Measurements from ENCODE around the gene OLIG2. TPM values are rescaled to one million over a fixed set of nuclear protein-coding genes. Genes with fewer than 3 reads are reported as not detected.

Gene OLIG2
- total RNA-seq, 1 experiment from 2014 or later: not detected

DNA sequence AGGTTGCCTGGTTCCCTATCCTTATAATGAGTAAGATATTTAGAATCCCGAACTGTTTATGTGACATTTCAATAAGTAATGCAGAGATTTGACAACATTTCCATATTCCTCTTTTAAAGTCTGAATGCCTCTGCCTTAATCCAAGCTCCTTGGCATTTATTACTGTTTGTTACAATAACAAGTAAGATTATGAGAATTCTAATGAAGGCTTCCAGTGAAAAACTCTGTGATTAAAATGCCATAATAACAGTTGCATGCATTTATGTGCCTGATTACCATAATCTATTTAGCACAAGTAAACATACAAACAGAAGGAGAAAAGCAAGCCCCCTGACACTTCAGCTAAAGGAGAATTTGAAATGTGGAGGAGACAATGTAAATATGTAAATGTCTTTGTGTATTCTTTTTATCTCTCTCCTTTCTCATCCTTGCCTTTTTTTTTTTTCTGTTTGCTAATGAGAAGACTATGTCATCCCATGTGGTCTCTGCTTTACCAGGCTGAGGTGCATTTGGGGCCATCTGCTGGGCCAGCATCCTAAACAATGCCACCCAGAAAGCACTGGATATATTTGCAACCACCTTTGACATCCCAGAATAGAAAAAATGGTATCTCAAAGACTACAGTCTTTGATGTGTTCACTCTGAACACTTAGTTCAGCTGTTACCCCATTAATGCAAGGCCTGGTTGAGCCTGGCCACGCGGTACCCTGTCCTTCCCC, 17.2 kb upstream of the OLIG2 start:
- no peak overlapping the region for H3K9ac ChIP-seq (ENCODE audit: low read length)
- ChIA-PET CTCF (no interaction called here), POLR2A (no interaction called here), RAD21 (ENCODE audit: low non-redundant PET in 1 of 2, low total read pairs in 2 of 2, uncharacterized antibody in 2 of 2, unreplicated experiment in 2 of 2) (no interaction called here)
- no peak for ATAC-seq
- no peak for DNase-seq (ENCODE audit: low read depth, low spot score)
- H3K9me2 ChIP-seq (ENCODE audit: insufficient read depth): no peaks in the 10 kb centered on the region
- no TSS peak for BruUV-seq (replicated peaks)
- no peaks in the 10 kb centered on the region for H3K79me2 ChIP-seq (ENCODE audit: insufficient read depth, low read length)
- no peaks in the 10 kb centered on the region for H4K20me1 ChIP-seq (ENCODE audit: insufficient read depth)
- intact Hi-C loops (cut with micrococcal nuclease): no loop called here
- TF ChIP-seq TCF7L2 (IDR thresholded peaks at IDR 0.05; ENCODE audit: borderline replicate concordance, extremely low read depth, insufficient read depth, insufficient read length) (no peak), SP1 (IDR thresholded peaks at IDR 0.05; ENCODE audit: low read depth) (no peak), CEBPB (IDR thresholded peaks at IDR 0.05; ENCODE audit: low read depth) (no peak), SIN3A (IDR thresholded peaks at IDR 0.05; ENCODE audit: low read depth) (no peak), EGR1 (IDR thresholded peaks at IDR 0.05; ENCODE audit: low read depth) (no peak), EZH2 (IDR thresholded peaks at IDR 0.05) (no peak), EZH2phosphoT487 (IDR thresholded peaks at IDR 0.05; ENCODE audit: borderline replicate concordance) (no peak), SRF (IDR thresholded peaks at IDR 0.05; ENCODE audit: low read depth) (no peak), FOSL1 (IDR thresholded peaks at IDR 0.05; ENCODE audit: low read depth) (no peak)
- TF ChIP-seq, protein P1, sequence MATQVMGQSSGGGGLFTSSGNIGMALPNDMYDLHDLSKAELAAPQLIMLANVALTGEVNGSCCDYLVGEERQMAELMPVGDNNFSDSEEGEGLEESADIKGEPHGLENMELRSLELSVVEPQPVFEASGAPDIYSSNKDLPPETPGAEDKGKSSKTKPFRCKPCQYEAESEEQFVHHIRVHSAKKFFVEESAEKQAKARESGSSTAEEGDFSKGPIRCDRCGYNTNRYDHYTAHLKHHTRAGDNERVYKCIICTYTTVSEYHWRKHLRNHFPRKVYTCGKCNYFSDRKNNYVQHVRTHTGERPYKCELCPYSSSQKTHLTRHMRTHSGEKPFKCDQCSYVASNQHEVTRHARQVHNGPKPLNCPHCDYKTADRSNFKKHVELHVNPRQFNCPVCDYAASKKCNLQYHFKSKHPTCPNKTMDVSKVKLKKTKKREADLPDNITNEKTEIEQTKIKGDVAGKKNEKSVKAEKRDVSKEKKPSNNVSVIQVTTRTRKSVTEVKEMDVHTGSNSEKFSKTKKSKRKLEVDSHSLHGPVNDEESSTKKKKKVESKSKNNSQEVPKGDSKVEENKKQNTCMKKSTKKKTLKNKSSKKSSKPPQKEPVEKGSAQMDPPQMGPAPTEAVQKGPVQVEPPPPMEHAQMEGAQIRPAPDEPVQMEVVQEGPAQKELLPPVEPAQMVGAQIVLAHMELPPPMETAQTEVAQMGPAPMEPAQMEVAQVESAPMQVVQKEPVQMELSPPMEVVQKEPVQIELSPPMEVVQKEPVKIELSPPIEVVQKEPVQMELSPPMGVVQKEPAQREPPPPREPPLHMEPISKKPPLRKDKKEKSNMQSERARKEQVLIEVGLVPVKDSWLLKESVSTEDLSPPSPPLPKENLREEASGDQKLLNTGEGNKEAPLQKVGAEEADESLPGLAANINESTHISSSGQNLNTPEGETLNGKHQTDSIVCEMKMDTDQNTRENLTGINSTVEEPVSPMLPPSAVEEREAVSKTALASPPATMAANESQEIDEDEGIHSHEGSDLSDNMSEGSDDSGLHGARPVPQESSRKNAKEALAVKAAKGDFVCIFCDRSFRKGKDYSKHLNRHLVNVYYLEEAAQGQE (IDR thresholded peaks at IDR 0.05; ENCODE audit: low read depth): no peak
- no peak overlapping the region for H3K27ac ChIP-seq (ENCODE audit: low read depth, low read length)
- H3K27me3 ChIP-seq (ENCODE audit: insufficient read depth, low read length): no peaks in the 10 kb centered on the region
- H3K4me1 ChIP-seq (ENCODE audit: control insufficient read depth in 1 of 2, insufficient read depth in 2 of 2, low read length in 2 of 2): peaks cover 0 to 7% of the 10 kb centered on the region in 2 experiments; a peak in 2 of 4 replicates
- no peak overlapping the region for H3K4me2 ChIP-seq (ENCODE audit: low read length)
- H3K4me3 ChIP-seq (replicated peaks in 1 of 2; ENCODE audit: low read depth in 1 of 2, low read length in 2 of 2): no peak overlapping the region
- H2AFZ ChIP-seq (ENCODE audit: low read depth, low read length, poor library complexity, severe bottlenecking): no peak overlapping the region
- no peaks in the 10 kb centered on the region for H3K9me3 ChIP-seq (ENCODE audit: control insufficient read depth in 1 of 2, insufficient read depth in 1 of 2, low read depth in 1 of 2, low read length in 2 of 2)
- H3K36me3 ChIP-seq (ENCODE audit: control insufficient read depth in 1 of 2, insufficient read depth in 2 of 2, low read length in 2 of 2): no peaks in the 10 kb centered on the region
